ENCODE data around the gene DRC7.

- no peak for TF ChIP-seq CTCF (optimal IDR thresholded peaks at IDR 0.05 in 1 of 3, IDR thresholded peaks at IDR 0.05 in 1 of 3, conservative IDR thresholded peaks at IDR 0.05 in 1 of 3; ENCODE audit: extremely low read depth in 1 of 3, insufficient read depth in 2 of 3, low read length in 3 of 3)
- no peak for TF ChIP-seq EZH2 (IDR thresholded peaks at IDR 0.05; ENCODE audit: low read length)
Measured at GRCh38 chr16:57781349-57781740, 86.7 kb downstream of the DRC7 start.

Data from keratinocyte (primary cell).